ENCODE measurements around the gene PDCD6IP.

DNA sequence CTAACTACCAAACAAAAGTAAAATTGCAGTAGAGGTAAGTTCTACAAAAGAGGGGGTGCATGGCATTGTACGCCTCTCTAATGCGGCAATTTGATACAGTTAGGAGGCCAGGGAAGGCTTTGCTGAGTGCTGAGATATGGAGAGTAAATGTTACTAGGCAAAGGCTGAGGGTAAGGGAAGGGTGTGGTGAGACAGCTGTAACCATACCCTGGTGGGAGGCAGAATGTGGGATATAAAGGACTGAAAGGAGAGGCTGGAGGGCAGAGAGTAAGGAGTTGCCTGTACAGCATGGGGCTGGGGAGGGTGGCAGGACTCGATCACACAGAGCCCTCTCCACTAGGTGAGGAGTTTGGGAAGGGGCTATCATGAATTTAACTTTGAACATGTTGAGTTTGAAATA lies 106.3 kb downstream of the PDCD6IP start:
- TF ChIP-seq, protein P1, sequence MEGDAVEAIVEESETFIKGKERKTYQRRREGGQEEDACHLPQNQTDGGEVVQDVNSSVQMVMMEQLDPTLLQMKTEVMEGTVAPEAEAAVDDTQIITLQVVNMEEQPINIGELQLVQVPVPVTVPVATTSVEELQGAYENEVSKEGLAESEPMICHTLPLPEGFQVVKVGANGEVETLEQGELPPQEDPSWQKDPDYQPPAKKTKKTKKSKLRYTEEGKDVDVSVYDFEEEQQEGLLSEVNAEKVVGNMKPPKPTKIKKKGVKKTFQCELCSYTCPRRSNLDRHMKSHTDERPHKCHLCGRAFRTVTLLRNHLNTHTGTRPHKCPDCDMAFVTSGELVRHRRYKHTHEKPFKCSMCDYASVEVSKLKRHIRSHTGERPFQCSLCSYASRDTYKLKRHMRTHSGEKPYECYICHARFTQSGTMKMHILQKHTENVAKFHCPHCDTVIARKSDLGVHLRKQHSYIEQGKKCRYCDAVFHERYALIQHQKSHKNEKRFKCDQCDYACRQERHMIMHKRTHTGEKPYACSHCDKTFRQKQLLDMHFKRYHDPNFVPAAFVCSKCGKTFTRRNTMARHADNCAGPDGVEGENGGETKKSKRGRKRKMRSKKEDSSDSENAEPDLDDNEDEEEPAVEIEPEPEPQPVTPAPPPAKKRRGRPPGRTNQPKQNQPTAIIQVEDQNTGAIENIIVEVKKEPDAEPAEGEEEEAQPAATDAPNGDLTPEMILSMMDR (IDR thresholded peaks at IDR 0.05), result no peak
- no peak for TF ChIP-seq POLR2A (IDR thresholded peaks at IDR 0.05)
